A673 (cell line): Measurements from ENCODE around the gene CGB1. TPM values are rescaled to one million over a fixed set of nuclear protein-coding genes. Genes with fewer than 3 reads are reported as not detected.
A peak's percentile ranks its signal among the peaks of the same experiment; 100 is the strongest.
"Not testable (repeated sequence)": the region's sequence is repeated elsewhere in the genome, so short reads cannot be mapped to it uniquely, and the experiment has no call there.

Experiments used
- BruUV-seq: library from RNA; stranded (reverse); fragments of 400-500 nt; replicated peaks from 2 replicates; lab custom pipeline; 2021; lab: Mats Ljungman, UMichigan
- CTCF ChIA-PET: fragments of 300-600 bp; sonication (Branson Sonifier 250); formaldehyde crosslinking; loops from one replicate; lab custom pipeline; 2022; ENCODE audit warnings: antibody characterized with exemption; lab: Charles Lee
- POLR2A ChIA-PET: fragments of 300-600 bp; sonication (Branson Sonifier 250); formaldehyde crosslinking; loops from one replicate; lab custom pipeline; 2022; ENCODE audit warnings: antibody characterized with exemption; ENCODE audit not compliant: low non-redundant PET; lab: Charles Lee
- DNase-seq: peaks from one replicate; pipeline ENCODE4 v3.0.0-alpha.2; 2015; ENCODE audit warnings: low spot score
- H3K27ac ChIP-seq: fragments of 200-600 bp; sonication (generic); 2 replicates; pipeline ENCODE4 v1.5.1; 2016; ENCODE audit warnings: mixed run types, low read depth, mild to moderate bottlenecking, mixed read lengths, antibody characterized with exemption, low read length; ENCODE audit not compliant: poor library complexity, severe bottlenecking
- H3K27me3 ChIP-seq: fragments of 200-600 bp; sonication (generic); replicated peaks from 2 replicates; pipeline ENCODE4 v1.6.1; 2017; ENCODE audit warnings: mixed run types, low read depth, mild to moderate bottlenecking, mixed read lengths, antibody characterized with exemption, low read length; ENCODE audit not compliant: insufficient read depth, poor library complexity
- H3K36me3 ChIP-seq: fragments of 200-600 bp; sonication (generic); 2 replicates; pipeline ENCODE4 v1.6.1; 2016; ENCODE audit warnings: mixed run types, mild to moderate bottlenecking, mixed read lengths, antibody characterized with exemption, low read length; ENCODE audit not compliant: insufficient read depth, poor library complexity, severe bottlenecking
- H3K4me1 ChIP-seq: fragments of 200-600 bp; sonication (generic); 2 replicates; pipeline ENCODE4 v1.6.1; 2017; ENCODE audit warnings: mixed run types, mild to moderate bottlenecking, mixed read lengths, antibody characterized with exemption, low read length; ENCODE audit not compliant: insufficient read depth, poor library complexity, severe bottlenecking
- H3K4me3 ChIP-seq: fragments of 200-600 bp; sonication (generic); 2 replicates; pipeline ENCODE4 v1.5.1; 2016; ENCODE audit warnings: low read depth, mixed run types, mild to moderate bottlenecking, mixed read lengths, low read length; ENCODE audit not compliant: poor library complexity, severe bottlenecking
- H3K9me3 ChIP-seq: fragments of 200-600 bp; sonication (generic); 2 replicates; pipeline ENCODE4 v1.6.1; 2016; ENCODE audit warnings: mixed run types, low read depth, mild to moderate bottlenecking, mixed read lengths, antibody characterized with exemption, low read length; ENCODE audit not compliant: poor library complexity, severe bottlenecking
- CTCF ChIP-seq: fragments of 300-800, 200-600 bp; sonication (generic); conservative IDR thresholded peaks from 2 replicates; pipeline ENCODE4 v1.5.1; 2017; ENCODE audit warnings: low read depth, mild to moderate bottlenecking, antibody characterized with exemption, low read length, moderate library complexity, mixed read lengths
- EZH2 ChIP-seq: fragments of 200-600 bp; sonication (generic); IDR thresholded peaks from 2 replicates; pipeline ENCODE4 v1.6.1; 2017; ENCODE audit warnings: borderline replicate concordance, low read depth, mild to moderate bottlenecking, mixed read lengths, antibody characterized with exemption, low read length; ENCODE audit not compliant: poor library complexity, severe bottlenecking
- intact Hi-C: fragments of 100-400 bp; cut with micrococcal nuclease; formaldehyde crosslinking; loops from one replicate; pipeline ENCODE4 v1.10.0; 2022; ENCODE audit not compliant: unreplicated experiment
- total RNA-seq: library from RNA; stranded (reverse); gene quantifications from 2 replicates; pipeline ENCODE4 v1.2.3, GENCODE V29; 2021

The CGB1 gene
- total RNA-seq, 1 experiment from 2014 or later = not detected

GRCh38 chr19:49056101-49056901, 19.6 kb upstream of the CGB1 start:
- H3K4me3 ChIP-seq = peak overlapping the region; percentile 55
- POLR2A ChIA-PET = no interaction called here
- H3K36me3 ChIP-seq = no peaks in the 10 kb centered on the region
- H3K27me3 ChIP-seq = no peaks in the 10 kb centered on the region
- CTCF ChIA-PET = interaction anchor here (0.6 to 0.8 kb wide), 4 partner anchors 14 to 1779 kb away, joined by 3 to 4 read pairs (median 3); partner anchors contain the start of gene RUVBL2
- H3K9me3 ChIP-seq = no peaks in the 10 kb centered on the region
- intact Hi-C loops = no loop called here
- peak; percentile 63 for DNase-seq
- TF ChIP-seq CTCF (peak; percentile 32; the same call in 1 of the 2 replicates), EZH2 (no peak)
- H3K27ac ChIP-seq = no peak overlapping the region
- H3K4me1 ChIP-seq = peaks cover 7% of the 10 kb centered on the region
- no TSS peak for BruUV-seq

GRCh38 chr19:49050376-49051033, 13.8 kb upstream of the CGB1 start:
- H3K36me3 ChIP-seq, DNase-seq, H3K27ac ChIP-seq, BruUV-seq, CTCF ChIA-PET, H3K4me3 ChIP-seq, H3K9me3 ChIP-seq, POLR2A ChIA-PET, H3K27me3 ChIP-seq, intact Hi-C loops, H3K4me1 ChIP-seq: not testable (repeated sequence)

DNA sequence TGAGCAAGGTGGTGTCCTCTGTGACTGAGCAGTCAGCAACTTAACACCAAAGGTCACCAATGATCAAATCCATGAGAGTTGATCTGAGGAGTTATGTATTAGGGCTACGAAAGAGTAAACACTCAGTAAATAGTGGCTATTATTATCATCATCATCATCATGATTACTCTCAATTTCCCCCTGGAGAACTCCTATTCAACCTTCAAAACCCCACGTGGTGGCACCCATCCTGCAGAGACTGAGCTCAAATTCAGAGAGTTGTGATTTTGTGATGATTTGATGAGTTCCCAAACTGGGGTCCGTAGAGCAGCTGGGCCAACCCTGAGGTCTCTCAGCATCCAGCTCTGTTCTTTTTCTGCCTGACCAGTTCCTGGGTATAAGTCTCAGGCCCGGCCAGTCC, 13.1 kb upstream of the CGB1 start:
- H3K4me3 ChIP-seq, DNase-seq, POLR2A ChIA-PET, H3K27me3 ChIP-seq, BruUV-seq, H3K4me1 ChIP-seq, H3K27ac ChIP-seq, intact Hi-C loops, H3K36me3 ChIP-seq, H3K9me3 ChIP-seq, CTCF ChIA-PET: not testable (repeated sequence)

DNA sequence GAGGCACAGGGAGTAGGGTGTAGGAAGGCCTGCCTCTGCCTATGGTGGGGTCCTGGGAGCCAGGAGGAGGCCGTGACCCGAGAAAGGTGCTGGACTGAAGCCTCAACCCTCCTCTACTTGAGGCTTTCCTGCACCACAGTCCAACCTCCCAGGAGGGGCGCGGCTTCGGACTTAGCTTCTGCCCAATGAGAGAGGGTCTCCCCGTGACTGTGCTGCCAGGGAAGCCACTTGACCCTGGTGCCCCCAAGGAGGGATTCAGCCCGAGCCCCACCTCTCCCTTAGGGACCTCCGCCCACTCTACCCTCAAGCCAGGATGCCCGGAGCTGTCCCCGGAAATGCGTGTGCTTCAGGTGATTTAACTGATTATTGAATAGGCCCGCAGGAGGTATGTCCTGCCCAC, 12.3 kb upstream of the CGB1 start, which contains the start of gene CGB8:
Gene CGB8, minus strand, starts transcription at position 101 of the 400 bp plus-strand sequence. CDS start 372 bp downstream, outside the sequence.
- not testable (repeated sequence) for BruUV-seq

DNA sequence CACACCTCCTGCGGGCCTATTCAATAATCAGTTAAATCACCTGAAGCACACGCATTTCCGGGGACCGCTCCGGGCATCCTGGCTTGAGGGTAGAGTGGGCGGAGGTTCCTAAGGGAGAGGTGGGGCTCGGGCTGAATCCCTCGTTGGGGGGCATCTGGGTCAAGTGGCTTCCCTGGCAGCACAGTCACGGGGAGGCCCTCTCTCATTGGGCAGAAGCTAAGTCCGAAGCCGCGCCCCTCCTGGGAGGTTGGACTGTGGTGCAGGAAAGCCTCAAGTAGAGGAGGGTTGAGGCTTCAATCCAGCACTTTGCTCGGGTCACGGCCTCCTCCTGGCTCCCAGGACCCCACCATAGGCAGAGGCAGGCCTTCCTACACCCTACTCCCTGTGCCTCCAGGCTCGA, 6.9 kb upstream of the CGB1 start, which contains the start of gene CGB5:
Gene CGB5, plus strand, starts transcription at position 301 of the 400 bp plus-strand sequence. CDS start 362 bp downstream, outside the sequence.
- H3K27ac ChIP-seq, POLR2A ChIA-PET, intact Hi-C loops, H3K36me3 ChIP-seq, H3K4me3 ChIP-seq, H3K27me3 ChIP-seq, H3K4me1 ChIP-seq, CTCF ChIA-PET, DNase-seq, H3K9me3 ChIP-seq, BruUV-seq: not testable (repeated sequence)

More for the DNA sequence above, 12.3 kb upstream of the CGB1 start, which contains the start of gene CGB8:
- H3K9me3 ChIP-seq, H3K4me3 ChIP-seq, DNase-seq, H3K27me3 ChIP-seq, CTCF ChIA-PET, H3K36me3 ChIP-seq, intact Hi-C loops, POLR2A ChIA-PET, H3K4me1 ChIP-seq, H3K27ac ChIP-seq: not testable (repeated sequence)

GRCh38 chr19:49042666-49043065, 6.0 kb upstream of the CGB1 start:
- BruUV-seq, H3K9me3 ChIP-seq, CTCF ChIA-PET, H3K27me3 ChIP-seq, H3K4me1 ChIP-seq, DNase-seq, POLR2A ChIA-PET, H3K27ac ChIP-seq, H3K36me3 ChIP-seq, intact Hi-C loops, H3K4me3 ChIP-seq: not testable (repeated sequence)
